Neural cell (in vitro differentiated cells): ENCODE measurements around the gene TYW3. TPM values are rescaled to one million over a fixed set of nuclear protein-coding genes. Genes with fewer than 3 reads are reported as not detected.

Source experiments
- H2AFZ ChIP-seq: fragments of 200-600, 300-800 bp; sonication (generic), shearing (Covaris generic); 2 replicates; pipeline ENCODE4 v1.6.0; 2014; ENCODE audit warnings: low read depth, mild to moderate bottlenecking, antibody characterized with exemption, low read length, moderate library complexity
- H3F3A ChIP-seq: fragments of 200-600 bp; shearing (Covaris generic); 2 replicates; pipeline ENCODE4 v1.6.1; 2016; ENCODE audit warnings: mild to moderate bottlenecking, moderate library complexity, mixed read lengths, antibody characterized with exemption, low read length; ENCODE audit not compliant: insufficient read depth, poor library complexity, severe bottlenecking
- H3K27ac ChIP-seq: fragments of 200-600, 300-800 bp; sonication (generic), shearing (Covaris generic); 2 replicates; pipeline ENCODE4 v1.5.1; 2014; ENCODE audit warnings: mild to moderate bottlenecking, low read length, moderate library complexity
- H3K27me3 ChIP-seq: fragments of 300-800, 200-600 bp; sonication (generic), shearing (Covaris generic); 2 replicates; pipeline ENCODE4 v1.6.0; 2014; ENCODE audit warnings: mild to moderate bottlenecking, low read depth, low read length, moderate library complexity; ENCODE audit not compliant: insufficient read depth
- H3K36me3 ChIP-seq: fragments of 300-800, 200-600 bp; sonication (generic), shearing (Covaris generic); 2 replicates; pipeline ENCODE4 v1.5.1; 2014; ENCODE audit warnings: mild to moderate bottlenecking, antibody characterized with exemption, low read length, moderate library complexity; ENCODE audit not compliant: insufficient read depth
- H3K4me2 ChIP-seq: fragments of 300-800, 200-600 bp; sonication (generic), shearing (Covaris generic); 2 replicates; pipeline ENCODE4 v1.6.0; 2014; ENCODE audit warnings: mild to moderate bottlenecking, low read length
- H3K4me3 ChIP-seq: fragments of 300-800, 200-600 bp; sonication (generic), shearing (Covaris generic); 2 replicates; pipeline ENCODE4 v1.5.1; 2014; ENCODE audit warnings: mild to moderate bottlenecking, low read length, moderate library complexity
- H3K79me2 ChIP-seq: fragments of 200-600 bp; shearing (Covaris generic); replicated peaks from 2 replicates; pipeline ENCODE4 v1.6.0; 2014; ENCODE audit warnings: mild to moderate bottlenecking, low read length, moderate library complexity; ENCODE audit not compliant: insufficient read depth
- H3K9ac ChIP-seq: fragments of 300-800, 200-600 bp; sonication (generic), shearing (Covaris generic); 2 replicates; pipeline ENCODE4 v1.6.1; 2016; ENCODE audit warnings: mild to moderate bottlenecking, low read length, mixed read lengths
- H3K9me2 ChIP-seq: fragments of 200-600 bp; shearing (Covaris generic); 2 replicates; pipeline ENCODE4 v1.6.1; 2016; ENCODE audit warnings: mild to moderate bottlenecking, low read length, mixed read lengths; ENCODE audit not compliant: insufficient read depth
- H3K9me3 ChIP-seq: fragments of 200-600, 300-800 bp; sonication (generic), shearing (Covaris generic); 2 replicates; pipeline ENCODE4 v1.6.1; 2016; ENCODE audit warnings: mild to moderate bottlenecking, mixed run types, low read length, moderate library complexity, mixed read lengths
- H4K20me1 ChIP-seq: fragments of 200-600 bp; shearing (Covaris generic); 2 replicates; pipeline ENCODE4 v1.6.1; 2016; ENCODE audit warnings: mild to moderate bottlenecking, mixed run types; ENCODE audit not compliant: insufficient read depth
- EP300 ChIP-seq: fragments of 450-650 bp; conservative IDR thresholded peaks from 2 replicates; pipeline ENCODE4 v1.6.1; 2014; ENCODE audit warnings: antibody characterized with exemption, mild to moderate bottlenecking, moderate library complexity; ENCODE audit not compliant: poor library complexity, severe bottlenecking
- EZH2 ChIP-seq: fragments of 200-600, 300-800 bp; shearing (Covaris generic), sonication (generic); IDR thresholded peaks from 2 replicates; pipeline ENCODE4 v1.6.1; 2014; ENCODE audit warnings: antibody characterized with exemption, low read length, borderline replicate concordance, mild to moderate bottlenecking; ENCODE audit not compliant: insufficient read depth, poor library complexity, severe bottlenecking
- MXI1 ChIP-seq: fragments of 450-650 bp; conservative IDR thresholded peaks from 2 replicates; pipeline ENCODE4 v1.6.1; 2014; ENCODE audit warnings: antibody characterized with exemption, mild to moderate bottlenecking; ENCODE audit not compliant: poor library complexity, severe bottlenecking
- POLR2AphosphoS5 ChIP-seq: IDR thresholded peaks from 2 replicates; pipeline ENCODE4 v1.6.1; 2012
- RAD21 ChIP-seq: fragments of 450-650 bp; conservative IDR thresholded peaks from 2 replicates; pipeline ENCODE4 v1.6.1; 2014; ENCODE audit warnings: antibody characterized with exemption, mild to moderate bottlenecking, moderate library complexity
- REST ChIP-seq: IDR thresholded peaks from 2 replicates; pipeline ENCODE4 v1.6.1; 2012; ENCODE audit warnings: borderline replicate concordance
- SMC3 ChIP-seq: fragments of 450-650 bp; conservative IDR thresholded peaks from 2 replicates; pipeline ENCODE4 v1.6.1; 2014; ENCODE audit warnings: antibody characterized with exemption, mild to moderate bottlenecking, moderate library complexity; ENCODE audit not compliant: poor library complexity
- TAF1 ChIP-seq: IDR thresholded peaks from 2 replicates; pipeline ENCODE4 v1.6.1; 2012; ENCODE audit warnings: low read depth
- polyA plus RNA-seq: library from polyadenylated mRNA; depleted of rRNA; stranded (reverse); fragments of >200 nt; gene quantifications from 2 replicates; pipeline ENCODE4 v1.2.3, GENCODE V29; 2014
- TF ChIP-seq, protein P1 (sequence below): fragments of 450-650 bp; IDR thresholded peaks from 2 replicates; pipeline ENCODE4 v1.5.1; 2014; ENCODE audit warnings: antibody characterized with exemption, mild to moderate bottlenecking, moderate library complexity; ENCODE audit not compliant: poor library complexity, severe bottlenecking

TYW3 gene
- polyA plus RNA-seq, 1 donor from 2014 or later = 1.5 TPM

DNA sequence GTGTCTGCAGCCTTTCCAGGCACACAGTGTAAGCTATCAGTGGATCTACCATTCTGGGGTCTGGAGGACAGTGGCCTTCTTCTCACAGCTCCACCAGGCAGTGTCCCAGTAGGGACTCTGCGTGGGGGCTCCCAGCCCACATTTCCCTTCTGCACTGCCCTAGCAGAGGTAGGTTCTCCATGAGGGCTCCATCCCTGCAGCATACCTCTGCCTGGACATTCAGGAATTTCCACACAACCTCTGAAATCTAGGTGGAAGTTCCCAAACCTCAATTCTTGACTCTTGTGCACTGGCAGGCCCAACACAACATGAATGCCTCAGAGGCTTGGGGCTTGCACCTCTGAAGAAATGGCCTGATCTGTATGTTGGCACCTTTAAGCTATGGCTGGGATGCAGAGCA, 6.9 kb upstream of the TYW3 start:
- no peaks in the 10 kb centered on the region for H3K9me3 ChIP-seq
- no peaks in the 10 kb centered on the region for H3K27me3 ChIP-seq
- H3K36me3 ChIP-seq = no peaks in the 10 kb centered on the region
- H3K4me3 ChIP-seq = no peak overlapping the region
- H3K79me2 ChIP-seq = no peaks in the 10 kb centered on the region
- H3K4me2 ChIP-seq = no peak overlapping the region
- no peaks in the 10 kb centered on the region for H4K20me1 ChIP-seq
- no peak overlapping the region for H3K27ac ChIP-seq
- H3K9ac ChIP-seq = no peak overlapping the region
- H2AFZ ChIP-seq = no peak overlapping the region
- H3F3A ChIP-seq = no peaks in the 10 kb centered on the region
- H3K9me2 ChIP-seq = no peaks in the 10 kb centered on the region
- TF ChIP-seq SMC3 = no peak
- TF ChIP-seq EP300 = no peak
- no peak for TF ChIP-seq EZH2
- TF ChIP-seq MXI1 = no peak
- TF ChIP-seq, protein P1, sequence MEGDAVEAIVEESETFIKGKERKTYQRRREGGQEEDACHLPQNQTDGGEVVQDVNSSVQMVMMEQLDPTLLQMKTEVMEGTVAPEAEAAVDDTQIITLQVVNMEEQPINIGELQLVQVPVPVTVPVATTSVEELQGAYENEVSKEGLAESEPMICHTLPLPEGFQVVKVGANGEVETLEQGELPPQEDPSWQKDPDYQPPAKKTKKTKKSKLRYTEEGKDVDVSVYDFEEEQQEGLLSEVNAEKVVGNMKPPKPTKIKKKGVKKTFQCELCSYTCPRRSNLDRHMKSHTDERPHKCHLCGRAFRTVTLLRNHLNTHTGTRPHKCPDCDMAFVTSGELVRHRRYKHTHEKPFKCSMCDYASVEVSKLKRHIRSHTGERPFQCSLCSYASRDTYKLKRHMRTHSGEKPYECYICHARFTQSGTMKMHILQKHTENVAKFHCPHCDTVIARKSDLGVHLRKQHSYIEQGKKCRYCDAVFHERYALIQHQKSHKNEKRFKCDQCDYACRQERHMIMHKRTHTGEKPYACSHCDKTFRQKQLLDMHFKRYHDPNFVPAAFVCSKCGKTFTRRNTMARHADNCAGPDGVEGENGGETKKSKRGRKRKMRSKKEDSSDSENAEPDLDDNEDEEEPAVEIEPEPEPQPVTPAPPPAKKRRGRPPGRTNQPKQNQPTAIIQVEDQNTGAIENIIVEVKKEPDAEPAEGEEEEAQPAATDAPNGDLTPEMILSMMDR = no peak
- no peak for TF ChIP-seq REST
- no peak for TF ChIP-seq POLR2AphosphoS5
- TF ChIP-seq TAF1 = no peak
- TF ChIP-seq RAD21 = no peak

- Histone ChIP-seq H4K20me1 (no peaks in the 10 kb centered on the region), H3K27ac (no peak overlapping the region), H3K4me3 (no peak overlapping the region), H3K27me3 (no peaks in the 10 kb centered on the region), H3K9me3 (no peaks in the 10 kb centered on the region), H3K79me2 (no peaks in the 10 kb centered on the region), H3K4me2 (no peak overlapping the region), H3F3A (no peaks in the 10 kb centered on the region), H3K36me3 (no peaks in the 10 kb centered on the region), H3K9me2 (no peaks in the 10 kb centered on the region), H3K9ac (no peak overlapping the region), H2AFZ (no peak overlapping the region)
- TF ChIP-seq SMC3 (no peak), MXI1 (no peak), REST (no peak)
- TF ChIP-seq, protein P1 = no peak
Observed at GRCh38 chr1:74728736-74729135, 4.2 kb upstream of the TYW3 start.
